Common myeloid progenitor, CD34-positive (primary cell): ENCODE measurements around the gene PCDHA8.
A peak's percentile ranks its signal among the peaks of the same experiment; 100 is the strongest.

ENCODE experiments used
- CTCF ChIA-PET: fragments of 350-600 bp; sonication (Branson Sonifier 250); formaldehyde crosslinking; loops from one replicate; lab custom pipeline; 2021; ENCODE audit warnings: antibody characterized with exemption; lab: Charles Lee
- POLR2A ChIA-PET: fragments of 350-600 bp; sonication (Branson Sonifier 250); formaldehyde crosslinking; loops from one replicate; lab custom pipeline; 2021; ENCODE audit warnings: antibody characterized with exemption; lab: Charles Lee
- DNase-seq, 3 donors: peaks; one replicate each; pipeline versions ENCODE4 v3.0.0 to v3.0.0-alpha.2; 2013
- H3K27ac ChIP-seq, 2 experiments: 1 replicate in 1 of 2; 2 replicates in 1 of 2; pipeline ENCODE4 v1.7.0; 2013; ENCODE audit warnings: inconsistent platforms in 2 of 2, low read length in 2 of 2, mild to moderate bottlenecking in 2 of 2, low read depth in 1 of 2, moderate library complexity in 1 of 2; ENCODE audit not compliant: severe bottlenecking in 2 of 2, insufficient read depth in 1 of 2, poor library complexity in 1 of 2
- H3K27me3 ChIP-seq, 5 experiments: replicated peaks in 2 of 5; 1 replicate in 3 of 5; 2 replicates in 2 of 5; pipeline versions ENCODE4 v1.6.1 to v1.7.0; 2013; ENCODE audit warnings: low read length in 4 of 5, mild to moderate bottlenecking in 2 of 5, moderate library complexity in 2 of 5, inconsistent platforms in 1 of 5; ENCODE audit not compliant: insufficient read depth in 5 of 5, control insufficient read depth in 4 of 5
- H3K36me3 ChIP-seq, 4 experiments: 1 replicate in 2 of 4; 2 replicates in 2 of 4; pipeline versions ENCODE4 v1.6.1 to v1.7.0; 2013; ENCODE audit warnings: low read length in 3 of 4, control low read depth in 1 of 4, mild to moderate bottlenecking in 1 of 4; ENCODE audit not compliant: control insufficient read depth in 4 of 4, insufficient read depth in 4 of 4
- H3K4me1 ChIP-seq, 4 experiments: 1 replicate in 3 of 4; 2 replicates in 1 of 4; pipeline versions ENCODE4 v1.6.1 to v1.7.1; 2013; ENCODE audit warnings: low read length in 3 of 4, mild to moderate bottlenecking in 3 of 4, control low read depth in 1 of 4, inconsistent platforms in 1 of 4, moderate library complexity in 1 of 4; ENCODE audit not compliant: control insufficient read depth in 4 of 4, insufficient read depth in 4 of 4; ENCODE audit errors: control extremely low read depth in 1 of 4
- H3K4me3 ChIP-seq, 7 experiments: 1 replicate in 4 of 7; 2 replicates in 3 of 7; pipeline versions ENCODE4 v1.5.1 to v1.7.0; 2013; ENCODE audit warnings: mild to moderate bottlenecking in 7 of 7, low read length in 6 of 7, moderate library complexity in 6 of 7, inconsistent platforms in 2 of 7, low read depth in 2 of 7, control low read depth in 1 of 7; ENCODE audit not compliant: insufficient read depth in 4 of 7, control insufficient read depth in 1 of 7; ENCODE audit errors: extremely low read depth in 1 of 7
- H3K9me3 ChIP-seq, 5 experiments: 1 replicate in 4 of 5; 2 replicates in 1 of 5; pipeline versions ENCODE4 v1.6.1 to v1.7.1; 2013; ENCODE audit warnings: low read length in 4 of 5, mild to moderate bottlenecking in 2 of 5, inconsistent platforms in 1 of 5, low read depth in 1 of 5, moderate library complexity in 1 of 5; ENCODE audit not compliant: control insufficient read depth in 4 of 5, insufficient read depth in 2 of 5; ENCODE audit errors: control extremely low read depth in 1 of 5
- WGBS: methylation state at CpG from one replicate; pipeline ENCODE4 v1.1.5; 2013; ENCODE audit not compliant: insufficient coverage; 5-methylcytosine and 5-hydroxymethylcytosine counted together

The PCDHA8 gene

GRCh38 chr5:140862441-140863295 is 21.7 kb downstream of the PCDHA8 start:
- Histone ChIP-seq H3K4me1 (no peaks in the 10 kb centered on the region), H3K27me3 (peaks cover 0 to 16% (median 4%) of the 10 kb centered on the region in 5 experiments), H3K27ac (no peak overlapping the region), H3K4me3 (no peak overlapping the region), H3K9me3 (peaks cover 2 to 29% (median 28%) of the 10 kb centered on the region in 5 experiments), H3K36me3 (no peaks in the 10 kb centered on the region)
- ChIA-PET POLR2A (no interaction called here), CTCF (no interaction called here)
- 41% methylated on average over 75 of the region's 76 CpGs for WGBS
- no peak for DNase-seq

- Histone ChIP-seq H3K4me1 (no peaks in the 10 kb centered on the region), H3K4me3 (no peak within 1 kb of the TSS), H3K36me3 (no peaks in the 10 kb centered on the region), H3K27me3 (peaks cover 4 to 27% (median 8%) of the 10 kb centered on the region in 5 experiments), H3K9me3 (peaks cover 8 to 31% (median 25%) of the 10 kb centered on the region in 5 experiments), H3K27ac (no peak within 1 kb of the TSS)
- ChIA-PET POLR2A (no interaction called here), CTCF (no interaction called here)
- DNase-seq: peak in 2 of 3 donors; percentile 7 to 9
- WGBS: 18% methylated on average over 30 of the region's 41 CpGs
These were observed 28.0 kb downstream of the PCDHA8 start, which contains the start of gene PCDHA11 for GRCh38 chr5:140868721-140869554. PCDHA11 (plus strand) TSS chr5:140868957; CDS start chr5:140869104, 147 bp downstream.

DNA sequence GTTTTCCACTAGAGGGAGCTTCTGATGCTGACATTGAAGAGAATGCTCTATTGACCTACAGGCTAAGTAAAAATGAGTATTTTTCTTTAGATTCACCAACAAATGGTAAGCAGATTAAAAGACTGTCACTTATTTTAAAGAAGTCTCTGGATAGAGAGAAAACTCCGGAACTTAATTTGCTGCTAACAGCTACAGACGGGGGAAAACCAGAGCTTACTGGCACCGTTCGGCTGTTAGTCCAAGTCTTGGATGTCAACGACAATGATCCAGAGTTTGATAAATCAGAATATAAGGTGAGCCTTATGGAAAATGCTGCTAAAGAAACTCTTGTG is 28.5 kb downstream of the PCDHA8 start:
- no peak overlapping the region for H3K4me3 ChIP-seq

GRCh38 chr5:140870221-140871201 is 29.5 kb downstream of the PCDHA8 start:
- peaks cover 8 to 42% (median 31%) of the 10 kb centered on the region in 5 experiments for H3K9me3 ChIP-seq
- H3K4me1 ChIP-seq: no peaks in the 10 kb centered on the region
- H3K4me3 ChIP-seq: no peak overlapping the region
- H3K27me3 ChIP-seq: peaks cover 9 to 34% (median 10%) of the 10 kb centered on the region in 5 experiments
- DNase-seq: no peak
- POLR2A ChIA-PET: no interaction called here
- H3K27ac ChIP-seq: no peak overlapping the region
- CTCF ChIA-PET: no interaction called here
- no peaks in the 10 kb centered on the region for H3K36me3 ChIP-seq
- WGBS: 44% methylated on average over 106 of the region's 114 CpGs

More for the DNA sequence above, 28.5 kb downstream of the PCDHA8 start:
- DNase-seq: peak in 1 of 3 donors; percentile 9
- POLR2A ChIA-PET: no interaction called here
- H3K27me3 ChIP-seq: peaks cover 5 to 27% (median 8%) of the 10 kb centered on the region in 5 experiments
- CTCF ChIA-PET: no interaction called here
- WGBS: 48% methylated on average over 5 of the region's 5 CpGs
- no peaks in the 10 kb centered on the region for H3K4me1 ChIP-seq
- H3K9me3 ChIP-seq: peaks cover 8 to 35% (median 25%) of the 10 kb centered on the region in 5 experiments
- no peaks in the 10 kb centered on the region for H3K36me3 ChIP-seq
- H3K27ac ChIP-seq: no peak overlapping the region

- ChIA-PET CTCF (no interaction called here), POLR2A (no interaction called here)
- H3K27me3 ChIP-seq: peaks cover 4 to 40% (median 7%) of the 10 kb centered on the region in 5 experiments
- no peak within 1 kb of the TSS for H3K27ac ChIP-seq
- H3K4me3 ChIP-seq: no peak within 1 kb of the TSS
- no peak for DNase-seq
- H3K9me3 ChIP-seq: peaks cover 4 to 56% (median 35%) of the 10 kb centered on the region in 5 experiments
- WGBS: 22% methylated on average over 27 of the region's 47 CpGs
- no peaks in the 10 kb centered on the region for H3K36me3 ChIP-seq
- H3K4me1 ChIP-seq: no peaks in the 10 kb centered on the region
These were observed 34.4 kb downstream of the PCDHA8 start, which contains the start of gene PCDHA12 for GRCh38 chr5:140875085-140876065. PCDHA12 (plus strand) TSS chr5:140875308; CDS start chr5:140875473, 165 bp downstream.
